Measurements from ENCODE around the gene PACS1.

PACS1 gene

GRCh38 chr11:66184728-66185127 lies 114.7 kb downstream of the PACS1 start:
- DNase-seq (ENCODE audit: low read depth in 2 of 2) = no peak

GRCh38 chr11:66186470-66186869 lies 116.4 kb downstream of the PACS1 start:
- no peak for DNase-seq (ENCODE audit: low read depth in 2 of 2)

- DNase-seq (ENCODE audit: low read depth in 2 of 2) = no peak
These were observed 117.4 kb downstream of the PACS1 start for GRCh38 chr11:66187453-66187852.

DNA sequence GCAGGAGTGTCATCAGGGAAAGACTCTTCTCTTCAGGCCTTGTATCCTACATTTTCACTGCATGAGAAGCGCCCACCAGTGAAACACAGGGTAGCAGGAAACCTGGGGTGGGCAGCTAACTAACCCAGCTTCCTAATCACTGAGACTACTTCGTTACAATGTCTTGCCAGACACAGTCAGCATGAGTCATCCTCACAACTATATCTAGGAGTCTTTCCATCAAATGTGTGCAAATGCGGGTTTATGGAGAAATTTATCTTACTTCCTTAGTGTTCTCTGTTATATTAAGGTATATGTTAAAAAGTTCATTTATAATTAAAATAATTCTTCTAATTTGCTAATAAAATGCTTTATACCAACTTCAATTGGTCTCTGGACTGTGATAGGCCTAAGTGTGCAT lies 118.5 kb downstream of the PACS1 start:
- DNase-seq (ENCODE audit: low read depth in 2 of 2) = no peak

GRCh38 chr11:66189031-66189745 lies 119.1 kb downstream of the PACS1 start:
- DNase-seq (ENCODE audit: low read depth in 2 of 2) = no peak

GRCh38 chr11:66190786-66191185 lies 120.7 kb downstream of the PACS1 start:
- DNase-seq (ENCODE audit: low read depth in 2 of 2) = no peak

GRCh38 chr11:66192181-66192863 lies 122.2 kb downstream of the PACS1 start:
- DNase-seq (ENCODE audit: low read depth in 2 of 2) = no peak

GRCh38 chr11:66194391-66194790 lies 124.3 kb downstream of the PACS1 start:
- DNase-seq (ENCODE audit: low read depth in 2 of 2) = no peak

GRCh38 chr11:66195867-66196266 lies 125.8 kb downstream of the PACS1 start:
- no peak for DNase-seq (ENCODE audit: low read depth in 2 of 2)

DNA sequence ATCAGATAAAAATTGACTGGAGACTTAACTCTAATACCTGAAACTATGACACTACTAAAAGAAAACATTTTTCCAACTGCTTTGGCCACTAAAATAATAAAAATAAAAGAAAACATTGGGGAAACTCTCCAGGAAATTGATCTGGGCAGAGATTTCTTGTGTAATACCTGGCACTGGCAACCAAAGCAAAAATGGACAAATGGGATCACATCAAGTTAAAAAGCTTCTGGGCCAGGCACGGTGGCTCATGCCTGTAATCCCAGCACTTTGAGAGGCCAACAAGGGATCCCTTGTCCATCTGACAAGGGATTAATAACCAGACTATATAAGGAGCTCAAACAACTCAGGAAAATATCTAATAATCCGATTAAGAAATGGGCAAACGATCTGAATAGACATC lies 133.8 kb downstream of the PACS1 start:
- no peak for DNase-seq (ENCODE audit: low read depth in 2 of 2)

- no peak for DNase-seq (ENCODE audit: low read depth in 2 of 2)
These were observed 134.3 kb downstream of the PACS1 start for GRCh38 chr11:66204412-66204811.

DNA sequence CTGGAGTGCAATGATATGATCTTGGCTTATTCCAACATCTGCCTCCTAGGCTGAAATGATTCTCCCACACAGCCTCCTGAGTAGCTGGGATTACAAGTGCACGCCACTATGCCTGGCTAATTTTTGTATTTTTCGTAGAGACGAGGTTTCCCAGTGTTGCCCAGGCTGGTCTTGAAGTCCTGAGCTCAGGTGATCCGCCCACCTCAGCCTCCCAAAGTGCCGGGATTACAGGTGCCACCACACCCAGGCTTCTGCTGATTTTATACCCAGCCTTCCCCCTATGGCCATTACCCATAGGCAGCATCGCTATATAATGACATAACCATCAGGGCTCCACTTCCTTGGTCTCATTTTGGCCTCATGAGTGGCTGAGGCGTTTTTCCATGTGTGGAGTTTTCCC lies 137.7 kb downstream of the PACS1 start:
- no peak for DNase-seq (ENCODE audit: low read depth in 2 of 2)

DNA sequence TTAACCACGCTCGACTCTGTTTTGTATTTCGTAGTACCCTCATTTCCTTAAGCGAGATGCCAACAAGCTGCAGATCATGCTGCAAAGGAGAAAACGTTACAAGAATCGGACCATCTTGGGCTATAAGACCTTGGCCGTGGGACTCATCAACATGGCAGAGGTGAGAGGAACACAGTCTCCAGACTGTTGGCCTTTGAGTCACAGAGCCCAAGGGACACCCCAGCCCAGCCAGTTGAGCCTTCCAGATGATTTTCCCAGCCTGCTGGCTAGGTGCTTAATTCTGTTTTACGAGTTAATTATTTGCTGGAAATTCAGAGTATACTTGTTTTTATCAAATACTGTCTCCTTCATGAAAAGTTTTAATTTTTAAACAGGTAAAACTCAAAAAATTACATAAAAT lies 141.0 kb downstream of the PACS1 start:
- no peak for DNase-seq (ENCODE audit: low read depth in 2 of 2)

GRCh38 chr11:66216911-66217310 lies 146.8 kb downstream of the PACS1 start:
- no peak for DNase-seq (ENCODE audit: low read depth in 2 of 2)

GRCh38 chr11:66218036-66218435 lies 148.0 kb downstream of the PACS1 start:
- no peak for DNase-seq (ENCODE audit: low read depth in 2 of 2)

GRCh38 chr11:66218846-66219620 lies 149.0 kb downstream of the PACS1 start:
- DNase-seq (ENCODE audit: low read depth in 2 of 2) = no peak

GRCh38 chr11:66219846-66220565 lies 149.9 kb downstream of the PACS1 start:
- no peak for DNase-seq (ENCODE audit: low read depth in 2 of 2)

GRCh38 chr11:66220566-66220935 lies 150.5 kb downstream of the PACS1 start:
- no peak for DNase-seq (ENCODE audit: low read depth in 2 of 2)

DNA sequence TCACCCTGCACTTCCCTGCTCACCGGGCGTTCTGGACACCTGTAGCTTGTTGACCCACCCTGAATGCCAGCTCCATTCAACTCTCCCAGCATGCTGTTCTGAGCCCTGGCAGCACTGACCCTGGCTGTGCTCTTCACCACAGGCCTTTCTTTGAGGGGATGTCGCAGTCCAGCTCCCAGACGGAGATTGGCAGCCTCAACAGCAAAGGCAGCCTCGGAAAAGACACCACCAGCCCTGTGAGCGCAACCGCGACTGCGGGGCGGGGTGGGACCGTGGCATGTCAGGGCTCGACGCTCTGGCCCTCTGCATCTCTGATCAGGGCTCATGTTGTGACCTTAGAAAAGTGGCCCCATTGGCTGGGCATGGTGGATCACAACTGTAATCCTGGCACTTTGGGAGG lies 150.9 kb downstream of the PACS1 start:
- DNase-seq (ENCODE audit: low read depth in 2 of 2) = no peak

GRCh38 chr11:66221726-66222236 lies 151.7 kb downstream of the PACS1 start:
- no peak for DNase-seq (ENCODE audit: low read depth in 2 of 2)

DNA sequence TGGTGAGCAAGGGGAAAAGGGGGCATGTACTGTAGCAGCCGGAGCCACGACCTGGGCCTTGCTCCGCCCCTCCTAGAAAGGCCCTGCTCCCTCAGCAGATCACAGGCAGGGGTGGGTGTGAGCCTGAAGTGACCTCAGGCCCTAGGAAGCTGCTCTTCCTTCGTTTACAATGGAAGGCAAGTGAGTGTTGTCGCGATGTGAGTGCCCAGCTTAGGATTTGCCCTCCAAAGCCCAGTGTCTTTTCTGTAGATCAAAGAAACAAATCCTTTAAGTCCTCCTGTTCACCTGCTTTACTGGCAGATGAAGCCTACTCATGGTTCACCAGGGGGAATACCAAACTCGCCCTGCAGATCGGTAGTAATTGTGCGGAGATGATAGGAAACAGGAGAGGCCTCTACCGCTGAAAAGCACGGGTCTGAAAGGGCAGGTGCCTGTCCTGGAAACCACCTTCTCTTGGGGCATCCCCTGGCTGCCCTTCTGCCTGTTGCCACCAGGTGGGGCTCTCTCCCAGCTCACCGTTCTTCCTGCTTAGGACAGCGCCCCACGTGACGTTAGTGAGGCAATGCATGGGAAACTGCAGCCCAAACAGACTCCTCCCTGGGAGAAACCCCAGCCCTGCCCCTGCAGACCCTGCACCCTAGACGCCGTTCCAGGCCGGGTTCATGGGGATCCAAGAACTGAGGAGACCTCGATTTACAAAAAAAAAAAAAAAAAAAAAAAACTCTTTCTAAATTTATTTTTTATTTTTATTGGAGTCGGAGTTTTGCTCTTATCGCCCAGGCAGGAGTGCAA lies 152.5 kb downstream of the PACS1 start:
- peak; percentile 82 to 89 for DNase-seq (ENCODE audit: low read depth in 2 of 2)
